SU-DHL-6 (cell line): ENCODE data around the gene SCAPER.

Experiments
- H2AFZ ChIP-seq: fragments of 200-600 bp; sonication (generic); 2 replicates; pipeline ENCODE4 v1.6.1; 2014; ENCODE audit warnings: low read depth, mild to moderate bottlenecking, moderate library complexity, mixed read lengths, antibody characterized with exemption, low read length; ENCODE audit not compliant: severe bottlenecking
- H3F3A ChIP-seq: fragments of 200-600 bp; shearing (Covaris generic); 2 replicates; pipeline ENCODE4 v1.6.0; 2016; ENCODE audit warnings: antibody characterized with exemption, mild to moderate bottlenecking; ENCODE audit not compliant: insufficient read depth
- H3K27ac ChIP-seq: fragments of 200-600 bp; sonication (generic); 2 replicates; pipeline ENCODE4 v1.5.1; 2016; ENCODE audit warnings: low read depth, mild to moderate bottlenecking, low read length, moderate library complexity, mixed read lengths
- H3K27me3 ChIP-seq: fragments of 200-600 bp; sonication (generic), shearing (Covaris generic); 2 replicates; pipeline ENCODE4 v1.6.0; 2014; ENCODE audit warnings: mild to moderate bottlenecking, low read length
- H3K36me3 ChIP-seq: fragments of 200-600 bp; sonication (generic); 2 replicates; pipeline ENCODE4 v1.6.1; 2014; ENCODE audit warnings: mild to moderate bottlenecking, low read length, mixed read lengths
- H3K4me2 ChIP-seq: fragments of 300-600, 200-600 bp; shearing (Covaris generic), sonication (generic); 2 replicates; pipeline ENCODE4 v1.6.0; 2014; ENCODE audit warnings: low read length, low read depth, mild to moderate bottlenecking; ENCODE audit not compliant: poor library complexity, severe bottlenecking
- H3K4me3 ChIP-seq: fragments of 200-600 bp; sonication (generic); 2 replicates; pipeline ENCODE4 v1.5.1; 2014; ENCODE audit warnings: antibody characterized with exemption, low read length, mild to moderate bottlenecking, mixed read lengths; ENCODE audit not compliant: insufficient read depth, poor library complexity, severe bottlenecking
- H3K79me2 ChIP-seq: fragments of 200-600 bp; sonication (generic); 2 replicates; pipeline ENCODE4 v1.6.1; 2014; ENCODE audit warnings: mild to moderate bottlenecking, low read length, moderate library complexity; ENCODE audit not compliant: insufficient read depth
- H3K9ac ChIP-seq: fragments of 200-600 bp; sonication (generic); 2 replicates; pipeline ENCODE4 v1.7.0; 2014; ENCODE audit warnings: mild to moderate bottlenecking, low read length
- H3K9me2 ChIP-seq: fragments of 200-600 bp; sonication (generic); replicated peaks from 2 replicates; pipeline ENCODE4 v1.6.1; 2014; ENCODE audit warnings: low read length; ENCODE audit not compliant: insufficient read depth
- H3K9me3 ChIP-seq: fragments of 200-600 bp; sonication (generic); 2 replicates; pipeline ENCODE4 v1.6.1; 2014; ENCODE audit warnings: low read length, mixed read lengths; ENCODE audit not compliant: insufficient read depth
- H4K20me1 ChIP-seq: fragments of 200-600 bp; sonication (generic); 2 replicates; pipeline ENCODE4 v1.6.1; 2014; ENCODE audit warnings: low read depth, mild to moderate bottlenecking, antibody characterized with exemption, low read length, moderate library complexity, mixed read lengths
- EZH2phosphoT487 ChIP-seq: fragments of 200-600 bp; sonication (generic), shearing (Covaris generic); conservative IDR thresholded peaks from 2 replicates; pipeline ENCODE4 v1.6.1; 2018; ENCODE audit warnings: mild to moderate bottlenecking, antibody characterized with exemption, low read length, moderate library complexity, mixed read lengths
- TF ChIP-seq, protein P1 (sequence below): fragments of 200-600 bp; sonication (generic); IDR thresholded peaks from one replicate; pipeline ENCODE4 v1.5.1; 2017; ENCODE audit warnings: antibody characterized with exemption, mild to moderate bottlenecking, low read length, moderate library complexity; ENCODE audit not compliant: insufficient read depth, poor library complexity, severe bottlenecking

Gene SCAPER

DNA sequence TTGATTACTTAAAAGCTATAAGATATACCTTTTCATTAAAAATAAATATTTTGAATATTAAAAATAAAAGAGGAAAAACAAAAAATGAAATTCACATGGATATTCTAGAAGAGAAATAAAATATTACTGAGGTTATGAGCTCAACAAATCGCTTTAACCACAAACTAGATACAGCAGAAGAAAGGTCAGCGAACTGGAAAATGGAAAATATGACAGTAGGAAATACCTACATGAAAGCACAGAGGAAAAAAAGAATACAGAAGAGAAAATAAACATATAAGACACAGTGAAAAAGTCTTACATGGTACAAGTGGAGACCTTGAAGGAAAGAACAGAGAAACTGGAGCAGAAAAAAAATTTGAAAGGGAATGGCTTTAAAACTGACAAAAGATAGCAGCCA is 33.2 kb downstream of the SCAPER start:
- Histone ChIP-seq H3K4me3 (no peak overlapping the region), H3K27me3 (no peaks in the 10 kb centered on the region), H3K79me2 (no peaks in the 10 kb centered on the region), H3K9me2 (no peaks in the 10 kb centered on the region), H3K4me2 (no peak overlapping the region), H2AFZ (no peak overlapping the region), H3F3A (peaks cover 5% of the 10 kb centered on the region; the same call in 1 of the 2 replicates), H3K9ac (no peak overlapping the region), H3K9me3 (no peaks in the 10 kb centered on the region), H3K36me3 (no peaks in the 10 kb centered on the region), H3K27ac (no peak overlapping the region), H4K20me1 (no peaks in the 10 kb centered on the region)
- TF ChIP-seq, protein P1, sequence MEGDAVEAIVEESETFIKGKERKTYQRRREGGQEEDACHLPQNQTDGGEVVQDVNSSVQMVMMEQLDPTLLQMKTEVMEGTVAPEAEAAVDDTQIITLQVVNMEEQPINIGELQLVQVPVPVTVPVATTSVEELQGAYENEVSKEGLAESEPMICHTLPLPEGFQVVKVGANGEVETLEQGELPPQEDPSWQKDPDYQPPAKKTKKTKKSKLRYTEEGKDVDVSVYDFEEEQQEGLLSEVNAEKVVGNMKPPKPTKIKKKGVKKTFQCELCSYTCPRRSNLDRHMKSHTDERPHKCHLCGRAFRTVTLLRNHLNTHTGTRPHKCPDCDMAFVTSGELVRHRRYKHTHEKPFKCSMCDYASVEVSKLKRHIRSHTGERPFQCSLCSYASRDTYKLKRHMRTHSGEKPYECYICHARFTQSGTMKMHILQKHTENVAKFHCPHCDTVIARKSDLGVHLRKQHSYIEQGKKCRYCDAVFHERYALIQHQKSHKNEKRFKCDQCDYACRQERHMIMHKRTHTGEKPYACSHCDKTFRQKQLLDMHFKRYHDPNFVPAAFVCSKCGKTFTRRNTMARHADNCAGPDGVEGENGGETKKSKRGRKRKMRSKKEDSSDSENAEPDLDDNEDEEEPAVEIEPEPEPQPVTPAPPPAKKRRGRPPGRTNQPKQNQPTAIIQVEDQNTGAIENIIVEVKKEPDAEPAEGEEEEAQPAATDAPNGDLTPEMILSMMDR = no peak
- TF ChIP-seq EZH2phosphoT487 = no peak

GRCh38 chr15:76868740-76869139 is 36.4 kb downstream of the SCAPER start:
- H4K20me1 ChIP-seq = no peaks in the 10 kb centered on the region
- H3K4me2 ChIP-seq = no peak overlapping the region
- no peak for TF ChIP-seq EZH2phosphoT487
- TF ChIP-seq, protein P1 = no peak
- no peak overlapping the region for H3K4me3 ChIP-seq
- no peak overlapping the region for H3K9ac ChIP-seq
- H3K27me3 ChIP-seq = no peaks in the 10 kb centered on the region
- no peaks in the 10 kb centered on the region for H3K79me2 ChIP-seq
- no peaks in the 10 kb centered on the region for H3K36me3 ChIP-seq
- no peak overlapping the region for H2AFZ ChIP-seq
- no peak overlapping the region for H3K27ac ChIP-seq
- H3F3A ChIP-seq = peaks cover 5% of the 10 kb centered on the region; the same call in 1 of the 2 replicates
- no peaks in the 10 kb centered on the region for H3K9me3 ChIP-seq
- no peaks in the 10 kb centered on the region for H3K9me2 ChIP-seq

DNA sequence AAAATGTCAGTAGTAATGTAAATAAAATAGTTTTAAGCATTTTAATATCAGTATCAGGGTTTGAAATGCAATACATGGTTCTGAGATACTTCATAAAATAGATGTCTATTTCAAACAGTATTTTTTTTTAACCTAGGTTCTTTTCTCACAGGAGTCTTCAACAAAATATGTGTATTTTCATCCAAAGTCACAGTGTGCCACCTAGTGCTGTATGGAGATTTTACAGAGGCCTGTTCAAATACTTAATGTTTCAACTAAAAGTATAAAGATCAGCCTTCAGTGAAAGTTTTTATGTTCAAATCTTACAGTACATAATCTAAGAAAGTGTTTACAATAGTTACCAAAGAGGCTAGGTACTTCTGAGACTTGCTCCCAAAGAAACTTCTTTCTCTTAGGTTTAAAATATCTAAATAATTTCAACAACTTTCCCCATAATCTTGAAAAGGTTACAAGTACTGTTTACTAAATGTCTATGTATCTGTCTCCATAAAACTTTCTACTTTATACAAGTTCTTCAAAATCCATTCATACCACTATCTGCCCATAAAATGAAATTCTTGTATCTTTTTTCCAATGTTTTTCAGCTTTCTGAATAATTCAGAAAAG is 38.3 kb downstream of the SCAPER start:
- H3K79me2 ChIP-seq = no peaks in the 10 kb centered on the region
- no peak for TF ChIP-seq EZH2phosphoT487
- TF ChIP-seq, protein P1 = peak; percentile 57

More for the DNA sequence above, 38.3 kb downstream of the SCAPER start:
- Histone ChIP-seq H2AFZ (no peak overlapping the region), H3K4me2 (no peak overlapping the region), H3K9me3 (no peaks in the 10 kb centered on the region), H3K27ac (no peak overlapping the region), H3K36me3 (no peaks in the 10 kb centered on the region), H3K27me3 (no peaks in the 10 kb centered on the region), H3K9me2 (no peaks in the 10 kb centered on the region), H3K9ac (no peak overlapping the region), H4K20me1 (no peaks in the 10 kb centered on the region), H3F3A (no peaks in the 10 kb centered on the region), H3K4me3 (no peak overlapping the region)
